ENCODE results near the gene RNF215.

DNA sequence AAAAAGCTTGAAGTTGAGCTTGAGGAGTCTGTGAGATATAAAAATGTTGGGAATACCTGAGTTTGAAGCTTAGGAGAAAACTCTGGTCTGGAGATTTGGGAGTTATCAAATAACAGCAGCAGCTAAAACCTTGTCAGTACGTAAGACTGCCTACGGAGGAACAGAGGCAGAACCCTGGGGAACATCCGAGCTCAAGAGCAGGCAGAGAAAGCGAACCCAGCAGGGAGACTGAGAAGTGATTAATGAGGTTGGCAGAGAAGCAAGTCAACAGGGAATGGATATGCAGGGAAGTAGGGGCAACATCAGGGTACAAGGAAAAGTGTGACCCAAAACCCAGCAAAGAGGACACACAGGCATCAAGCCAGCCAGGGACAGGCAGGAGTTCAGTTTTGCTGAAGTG lies 25.8 kb upstream of the RNF215 start:
- TF ChIP-seq, protein P1, sequence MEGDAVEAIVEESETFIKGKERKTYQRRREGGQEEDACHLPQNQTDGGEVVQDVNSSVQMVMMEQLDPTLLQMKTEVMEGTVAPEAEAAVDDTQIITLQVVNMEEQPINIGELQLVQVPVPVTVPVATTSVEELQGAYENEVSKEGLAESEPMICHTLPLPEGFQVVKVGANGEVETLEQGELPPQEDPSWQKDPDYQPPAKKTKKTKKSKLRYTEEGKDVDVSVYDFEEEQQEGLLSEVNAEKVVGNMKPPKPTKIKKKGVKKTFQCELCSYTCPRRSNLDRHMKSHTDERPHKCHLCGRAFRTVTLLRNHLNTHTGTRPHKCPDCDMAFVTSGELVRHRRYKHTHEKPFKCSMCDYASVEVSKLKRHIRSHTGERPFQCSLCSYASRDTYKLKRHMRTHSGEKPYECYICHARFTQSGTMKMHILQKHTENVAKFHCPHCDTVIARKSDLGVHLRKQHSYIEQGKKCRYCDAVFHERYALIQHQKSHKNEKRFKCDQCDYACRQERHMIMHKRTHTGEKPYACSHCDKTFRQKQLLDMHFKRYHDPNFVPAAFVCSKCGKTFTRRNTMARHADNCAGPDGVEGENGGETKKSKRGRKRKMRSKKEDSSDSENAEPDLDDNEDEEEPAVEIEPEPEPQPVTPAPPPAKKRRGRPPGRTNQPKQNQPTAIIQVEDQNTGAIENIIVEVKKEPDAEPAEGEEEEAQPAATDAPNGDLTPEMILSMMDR (IDR thresholded peaks at IDR 0.05; ENCODE audit: extremely low read depth in 1 of 2, insufficient read depth in 1 of 2, low read depth in 1 of 2, low read length in 2 of 2) = no peak
- TF ChIP-seq POLR2A (IDR thresholded peaks at IDR 0.05; ENCODE audit: low read depth, low read length) = no peak
- TF ChIP-seq MAX (IDR thresholded peaks at IDR 0.05; ENCODE audit: insufficient read depth, insufficient read length) = no peak
- no peak for TF ChIP-seq POLR2AphosphoS5 (IDR thresholded peaks at IDR 0.05; ENCODE audit: insufficient read depth, low read depth, low read length)
- TF ChIP-seq FOS (IDR thresholded peaks at IDR 0.05; ENCODE audit: borderline replicate concordance, insufficient read depth, low read length) = no peak
